Left ventricle myocardium superior (tissue), 1 donor: ENCODE measurements around the gene ST6GALNAC3. TPM values are rescaled to one million over a fixed set of nuclear protein-coding genes. Genes with fewer than 3 reads are reported as not detected.
"Not testable (repeated sequence)": the region's sequence is repeated elsewhere in the genome, so short reads cannot be mapped to it uniquely, and the experiment has no call there.

Experiments
- ATAC-seq: fragments of 200-7000 bp; cut with Tn5 transposase; one replicate; pipeline ENCODE4 v1.9.1; 2020; ENCODE audit warnings: mild to moderate bottlenecking, moderate library complexity
- DNase-seq: peaks from one replicate; pipeline ENCODE4 v3.0.0-alpha.2; 2020
- intact Hi-C: fragments of 100-400 bp; cut with micrococcal nuclease; formaldehyde crosslinking; loops from one replicate; pipeline ENCODE4 v1.11.0; 2022
- total RNA-seq: library from RNA; stranded (reverse); fragmentation: NEBNext Ultra II Directional; extraction: Animal tissue kit (Norgen Biotek cat#: 25700); gene quantifications from one replicate; pipeline ENCODE4 v1.2.1, GENCODE V29; 2021
- donor health status: DM: no; HTN: yes; CAD: no; lungs with severe emphysema.

Gene ST6GALNAC3
- total RNA-seq, 1 donor from 2014 or later, result 5.9 TPM

GRCh38 chr1:76622774-76623528 lies 548.4 kb downstream of the ST6GALNAC3 start:
- intact Hi-C loops, result no loop called here
- DNase-seq (no peak), ATAC-seq (no peak)

GRCh38 chr1:76625886-76626678 lies 551.5 kb downstream of the ST6GALNAC3 start:
- no peak for ATAC-seq
- no peak for DNase-seq
- intact Hi-C loops, result no loop called here

- ATAC-seq, result no peak
- DNase-seq, result no peak
- intact Hi-C loops, result no loop called here
Measured at GRCh38 chr1:76627498-76627897, 553.0 kb downstream of the ST6GALNAC3 start.

GRCh38 chr1:76627901-76628300 lies 553.4 kb downstream of the ST6GALNAC3 start:
- ATAC-seq, result no peak
- intact Hi-C loops, result no loop called here

GRCh38 chr1:76632136-76632535 lies 557.6 kb downstream of the ST6GALNAC3 start:
- ATAC-seq, result no peak
- no peak for DNase-seq
- intact Hi-C loops, result no loop called here

More at GRCh38 chr1:76627901-76628300, 553.4 kb downstream of the ST6GALNAC3 start:
- no peak for DNase-seq

- no peak for ATAC-seq
Measured at GRCh38 chr1:76635784-76636183, 561.2 kb downstream of the ST6GALNAC3 start.

GRCh38 chr1:76639181-76639580 lies 564.6 kb downstream of the ST6GALNAC3 start:
- ATAC-seq (no peak), DNase-seq (no peak)
- intact Hi-C loops, result no loop called here

More at GRCh38 chr1:76635784-76636183, 561.2 kb downstream of the ST6GALNAC3 start:
- intact Hi-C loops, result no loop called here
- no peak for DNase-seq

- DNase-seq (no peak), ATAC-seq (no peak)
- intact Hi-C loops, result no loop called here
Measured at GRCh38 chr1:76640092-76640491, 565.5 kb downstream of the ST6GALNAC3 start.

- DNase-seq (no peak), ATAC-seq (no peak)
- intact Hi-C loops, result no loop called here
Measured at GRCh38 chr1:76640723-76641122, 566.2 kb downstream of the ST6GALNAC3 start.

- no peak for DNase-seq
- intact Hi-C loops, result no loop called here
- no peak for ATAC-seq
Measured at GRCh38 chr1:76644139-76644538, 569.6 kb downstream of the ST6GALNAC3 start.

- DNase-seq, intact Hi-C loops, ATAC-seq: not testable (repeated sequence)
Measured at GRCh38 chr1:76652860-76653259, 578.3 kb downstream of the ST6GALNAC3 start.

GRCh38 chr1:76657623-76658022 lies 583.1 kb downstream of the ST6GALNAC3 start:
- intact Hi-C loops, result no loop called here
- DNase-seq (no peak), ATAC-seq (no peak)

GRCh38 chr1:76659171-76659940 lies 584.8 kb downstream of the ST6GALNAC3 start:
- intact Hi-C loops, result no loop called here

GRCh38 chr1:76661531-76661930 lies 587.0 kb downstream of the ST6GALNAC3 start:
- DNase-seq (no peak), ATAC-seq (no peak)
- intact Hi-C loops, result no loop called here

More at GRCh38 chr1:76659171-76659940, 584.8 kb downstream of the ST6GALNAC3 start:
- DNase-seq (no peak), ATAC-seq (no peak)

- peak; percentile 74 for ATAC-seq
- intact Hi-C loops, result no loop called here
- peak; percentile 30 for DNase-seq
Measured at GRCh38 chr1:76666499-76666898, 592.0 kb downstream of the ST6GALNAC3 start.

- intact Hi-C loops, result no loop called here
- DNase-seq, result no peak
- ATAC-seq, result no peak
Measured at GRCh38 chr1:76668046-76668445, 593.5 kb downstream of the ST6GALNAC3 start.

- no peak for ATAC-seq
- intact Hi-C loops, result no loop called here
- DNase-seq, result no peak
Measured at GRCh38 chr1:76669131-76669530, 594.6 kb downstream of the ST6GALNAC3 start.

- DNase-seq (no peak), ATAC-seq (no peak)
- intact Hi-C loops, result no loop called here
Measured at GRCh38 chr1:76669624-76670315, 595.2 kb downstream of the ST6GALNAC3 start.

GRCh38 chr1:76674689-76675210 lies 600.2 kb downstream of the ST6GALNAC3 start:
- intact Hi-C loops, result no loop called here
- ATAC-seq (no peak), DNase-seq (no peak)
